ENCODE data around the gene CYP1B1.

Gene CYP1B1

GRCh38 chr2:38080346-38080745, 4.4 kb upstream of the CYP1B1 start:
- in situ Hi-C loops (cut with HindIII; ENCODE audit: low sequenced_read_pairs) = no loop called here
- H3K4me3 ChIP-seq (ENCODE audit: low read depth, low read length) = no peak overlapping the region
- TF ChIP-seq CTCF (IDR thresholded peaks at IDR 0.05; ENCODE audit: low read depth, low read length, missing control alignments) = no peak
- DNase-seq (ENCODE audit: low read depth) = no peak

GRCh38 chr2:38079116-38080052, 3.4 kb upstream of the CYP1B1 start:
- TF ChIP-seq CTCF (IDR thresholded peaks at IDR 0.05; ENCODE audit: low read depth, low read length, missing control alignments) = no peak
- in situ Hi-C loops (cut with HindIII; ENCODE audit: low sequenced_read_pairs) = no loop called here
- DNase-seq (ENCODE audit: low read depth) = no peak
- H3K4me3 ChIP-seq (ENCODE audit: low read depth, low read length) = no peak overlapping the region

GRCh38 chr2:38077431-38077769, 1.4 kb upstream of the CYP1B1 start:
- H3K4me3 ChIP-seq (ENCODE audit: low read depth, low read length) = peak overlapping the region; percentile 57
- no peak for DNase-seq (ENCODE audit: low read depth)
- in situ Hi-C loops (cut with HindIII; ENCODE audit: low sequenced_read_pairs) = no loop called here
- TF ChIP-seq CTCF (IDR thresholded peaks at IDR 0.05; ENCODE audit: low read depth, low read length, missing control alignments) = no peak

- H3K4me3 ChIP-seq (ENCODE audit: low read depth, low read length) = peak overlapping the region; percentile 57
- in situ Hi-C loops (cut with HindIII; ENCODE audit: low sequenced_read_pairs) = no loop called here
- TF ChIP-seq CTCF (IDR thresholded peaks at IDR 0.05; ENCODE audit: low read depth, low read length, missing control alignments) = peak; percentile 34
- peak; percentile 70 for DNase-seq (ENCODE audit: low read depth)
Observed at GRCh38 chr2:38076710-38077430, 919 bp upstream of the CYP1B1 start.

GRCh38 chr2:38076152-38076709, 280 bp upstream of the CYP1B1 start:
- H3K4me3 ChIP-seq (ENCODE audit: low read depth, low read length) = peak overlapping the region; percentile 57
- TF ChIP-seq CTCF (IDR thresholded peaks at IDR 0.05; ENCODE audit: low read depth, low read length, missing control alignments) = no peak
- peak; percentile 63 for DNase-seq (ENCODE audit: low read depth)
- in situ Hi-C loops (cut with HindIII; ENCODE audit: low sequenced_read_pairs) = no loop called here

GRCh38 chr2:38074764-38075506, 1.0 kb downstream of the CYP1B1 start:
- TF ChIP-seq CTCF (IDR thresholded peaks at IDR 0.05; ENCODE audit: low read depth, low read length, missing control alignments) = no peak
- H3K4me3 ChIP-seq (ENCODE audit: low read depth, low read length) = peak overlapping the region; percentile 57
- in situ Hi-C loops (cut with HindIII; ENCODE audit: low sequenced_read_pairs) = loop anchor here (25.0 kb wide), 1 partner anchor 662 kb away; no protein-coding TSS in a partner anchor
- DNase-seq (ENCODE audit: low read depth) = no peak

Measured in astrocyte of the cerebellum (primary cell).